ENCODE data around the gene LMO7. TPM values are rescaled to one million over a fixed set of nuclear protein-coding genes. Genes with fewer than 3 reads are reported as not detected.

LMO7 gene
- total and polyA plus RNA-seq, 4 donors = 17.5 to 69.6 (median 38.2) TPM

DNA sequence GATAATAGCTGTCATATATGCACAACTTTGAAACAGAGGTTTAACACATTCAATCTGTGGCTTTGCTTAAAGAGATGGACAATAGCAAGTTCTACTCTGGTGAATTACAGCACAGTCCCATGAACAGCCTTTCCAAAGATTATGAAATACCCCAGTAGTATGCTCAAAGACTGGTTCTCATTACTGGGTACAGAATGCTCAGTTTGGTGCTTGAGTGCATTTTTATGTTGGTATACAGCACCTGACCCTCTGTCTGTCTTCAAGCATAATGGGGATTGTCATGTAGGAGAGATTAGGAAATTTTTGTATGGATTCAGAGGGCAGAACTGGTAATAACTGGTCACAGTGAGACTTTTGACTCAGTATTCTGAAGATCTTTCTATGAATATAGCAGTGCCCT lies 7.6 kb downstream of the LMO7 start:
- Histone ChIP-seq H3K9me3 (ENCODE audit: control insufficient read depth in 4 of 4, low read length in 3 of 4) (no peaks in the 10 kb centered on the region), H3K36me3 (ENCODE audit: control insufficient read depth in 4 of 4, insufficient read depth in 3 of 4, low read depth in 1 of 4, low read length in 3 of 4) (no peaks in the 10 kb centered on the region), H3K4me1 (ENCODE audit: control insufficient read depth in 4 of 4, insufficient read depth in 4 of 4, low read length in 3 of 4) (no peaks in the 10 kb centered on the region), H3K27me3 (ENCODE audit: control insufficient read depth in 4 of 4, insufficient read depth in 4 of 4, low read length in 3 of 4) (no peaks in the 10 kb centered on the region), H3K4me3 (ENCODE audit: low read depth in 1 of 3, low read length in 3 of 3) (no peak overlapping the region), H3K9ac (ENCODE audit: low read depth in 1 of 2, low read length in 2 of 2) (no peak overlapping the region), H3K27ac (ENCODE audit: low read depth in 1 of 2, low read length in 2 of 2) (no peak overlapping the region)
- no peak for DNase-seq (ENCODE audit: low spot score)
- TF ChIP-seq HNF4G (IDR thresholded peaks at IDR 0.05) = no peak
- TF ChIP-seq, protein P1, sequence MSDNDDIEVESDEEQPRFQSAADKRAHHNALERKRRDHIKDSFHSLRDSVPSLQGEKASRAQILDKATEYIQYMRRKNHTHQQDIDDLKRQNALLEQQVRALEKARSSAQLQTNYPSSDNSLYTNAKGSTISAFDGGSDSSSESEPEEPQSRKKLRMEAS (IDR thresholded peaks at IDR 0.05) = no peak
- no peak for TF ChIP-seq GABPA (IDR thresholded peaks at IDR 0.05 in 1 of 2, conservative IDR thresholded peaks at IDR 0.05 in 1 of 2)
- no peak for TF ChIP-seq FOXA1 (IDR thresholded peaks at IDR 0.05)

DNA sequence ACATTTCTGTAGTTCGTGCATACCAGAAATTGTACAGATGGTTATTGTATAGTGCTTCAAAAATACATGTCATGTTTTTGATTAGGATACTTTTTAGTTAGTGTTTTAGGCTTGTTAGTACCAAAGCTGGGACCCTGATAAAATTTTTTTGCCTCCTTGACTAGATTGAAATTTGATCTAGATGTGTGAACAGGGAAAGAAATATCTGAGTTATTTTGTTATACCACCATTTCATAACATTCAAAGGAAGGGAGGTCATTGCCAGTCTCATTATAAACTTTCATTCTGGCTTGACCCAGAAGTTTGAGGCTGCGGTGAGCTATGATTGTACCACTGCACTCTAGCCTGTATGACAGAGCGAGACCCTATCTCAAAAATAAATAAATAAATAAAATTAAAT lies 9.0 kb downstream of the LMO7 start:
- H3K9me3 ChIP-seq (ENCODE audit: control insufficient read depth in 4 of 4, low read length in 3 of 4) = no peaks in the 10 kb centered on the region
- no peaks in the 10 kb centered on the region for H3K36me3 ChIP-seq (ENCODE audit: control insufficient read depth in 4 of 4, insufficient read depth in 3 of 4, low read depth in 1 of 4, low read length in 3 of 4)
- no peak overlapping the region for H3K27ac ChIP-seq (ENCODE audit: low read depth in 1 of 2, low read length in 2 of 2)
- H3K27me3 ChIP-seq (ENCODE audit: control insufficient read depth in 4 of 4, insufficient read depth in 4 of 4, low read length in 3 of 4) = no peaks in the 10 kb centered on the region
- DNase-seq (ENCODE audit: low spot score) = no peak
- no peak overlapping the region for H3K9ac ChIP-seq (ENCODE audit: low read depth in 1 of 2, low read length in 2 of 2)
- no peak overlapping the region for H3K4me3 ChIP-seq (ENCODE audit: low read depth in 1 of 3, low read length in 3 of 3)
- TF ChIP-seq GABPA (IDR thresholded peaks at IDR 0.05 in 1 of 2, conservative IDR thresholded peaks at IDR 0.05 in 1 of 2) = no peak
- TF ChIP-seq FOXA1 (IDR thresholded peaks at IDR 0.05) = no peak
- TF ChIP-seq, protein P2, sequence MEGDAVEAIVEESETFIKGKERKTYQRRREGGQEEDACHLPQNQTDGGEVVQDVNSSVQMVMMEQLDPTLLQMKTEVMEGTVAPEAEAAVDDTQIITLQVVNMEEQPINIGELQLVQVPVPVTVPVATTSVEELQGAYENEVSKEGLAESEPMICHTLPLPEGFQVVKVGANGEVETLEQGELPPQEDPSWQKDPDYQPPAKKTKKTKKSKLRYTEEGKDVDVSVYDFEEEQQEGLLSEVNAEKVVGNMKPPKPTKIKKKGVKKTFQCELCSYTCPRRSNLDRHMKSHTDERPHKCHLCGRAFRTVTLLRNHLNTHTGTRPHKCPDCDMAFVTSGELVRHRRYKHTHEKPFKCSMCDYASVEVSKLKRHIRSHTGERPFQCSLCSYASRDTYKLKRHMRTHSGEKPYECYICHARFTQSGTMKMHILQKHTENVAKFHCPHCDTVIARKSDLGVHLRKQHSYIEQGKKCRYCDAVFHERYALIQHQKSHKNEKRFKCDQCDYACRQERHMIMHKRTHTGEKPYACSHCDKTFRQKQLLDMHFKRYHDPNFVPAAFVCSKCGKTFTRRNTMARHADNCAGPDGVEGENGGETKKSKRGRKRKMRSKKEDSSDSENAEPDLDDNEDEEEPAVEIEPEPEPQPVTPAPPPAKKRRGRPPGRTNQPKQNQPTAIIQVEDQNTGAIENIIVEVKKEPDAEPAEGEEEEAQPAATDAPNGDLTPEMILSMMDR (IDR thresholded peaks at IDR 0.05; ENCODE audit: low read depth, low read length, missing input control) = no peak
- TF ChIP-seq REST (IDR thresholded peaks at IDR 0.05) = no peak
- TF ChIP-seq, protein P3, sequence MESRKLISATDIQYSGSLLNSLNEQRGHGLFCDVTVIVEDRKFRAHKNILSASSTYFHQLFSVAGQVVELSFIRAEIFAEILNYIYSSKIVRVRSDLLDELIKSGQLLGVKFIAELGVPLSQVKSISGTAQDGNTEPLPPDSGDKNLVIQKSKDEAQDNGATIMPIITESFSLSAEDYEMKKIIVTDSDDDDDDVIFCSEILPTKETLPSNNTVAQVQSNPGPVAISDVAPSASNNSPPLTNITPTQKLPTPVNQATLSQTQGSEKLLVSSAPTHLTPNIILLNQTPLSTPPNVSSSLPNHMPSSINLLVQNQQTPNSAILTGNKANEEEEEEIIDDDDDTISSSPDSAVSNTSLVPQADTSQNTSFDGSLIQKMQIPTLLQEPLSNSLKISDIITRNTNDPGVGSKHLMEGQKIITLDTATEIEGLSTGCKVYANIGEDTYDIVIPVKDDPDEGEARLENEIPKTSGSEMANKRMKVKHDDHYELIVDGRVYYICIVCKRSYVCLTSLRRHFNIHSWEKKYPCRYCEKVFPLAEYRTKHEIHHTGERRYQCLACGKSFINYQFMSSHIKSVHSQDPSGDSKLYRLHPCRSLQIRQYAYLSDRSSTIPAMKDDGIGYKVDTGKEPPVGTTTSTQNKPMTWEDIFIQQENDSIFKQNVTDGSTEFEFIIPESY (IDR thresholded peaks at IDR 0.05) = no peak
- TF ChIP-seq ATF3 (IDR thresholded peaks at IDR 0.05) = no peak
- no peaks in the 10 kb centered on the region for H3K4me1 ChIP-seq (ENCODE audit: control insufficient read depth in 4 of 4, insufficient read depth in 4 of 4, low read length in 3 of 4)
- WGBS = 92% methylated on average over 3 of the region's 3 CpGs
